Common myeloid progenitor, CD34-positive (primary cell): ENCODE data around the gene ZIC2.
A peak's percentile ranks its signal among the peaks of the same experiment; 100 is the strongest.

Experiments used
- CTCF ChIA-PET: fragments of 350-600 bp; sonication (Branson Sonifier 250); formaldehyde crosslinking; loops from one replicate; lab custom pipeline; 2021; ENCODE audit warnings: antibody characterized with exemption; lab: Charles Lee
- POLR2A ChIA-PET: fragments of 350-600 bp; sonication (Branson Sonifier 250); formaldehyde crosslinking; loops from one replicate; lab custom pipeline; 2021; ENCODE audit warnings: antibody characterized with exemption; lab: Charles Lee
- DNase-seq, 3 donors: peaks; one replicate each; pipeline versions ENCODE4 v3.0.0 to v3.0.0-alpha.2; 2013
- H3K27ac ChIP-seq, 2 experiments: 1 replicate in 1 of 2; 2 replicates in 1 of 2; pipeline ENCODE4 v1.7.0; 2013; ENCODE audit warnings: inconsistent platforms in 2 of 2, low read length in 2 of 2, mild to moderate bottlenecking in 2 of 2, low read depth in 1 of 2, moderate library complexity in 1 of 2; ENCODE audit not compliant: severe bottlenecking in 2 of 2, insufficient read depth in 1 of 2, poor library complexity in 1 of 2
- H3K27me3 ChIP-seq, 5 experiments: replicated peaks in 2 of 5; 1 replicate in 3 of 5; 2 replicates in 2 of 5; pipeline versions ENCODE4 v1.6.1 to v1.7.0; 2013; ENCODE audit warnings: low read length in 4 of 5, mild to moderate bottlenecking in 2 of 5, moderate library complexity in 2 of 5, inconsistent platforms in 1 of 5; ENCODE audit not compliant: insufficient read depth in 5 of 5, control insufficient read depth in 4 of 5
- H3K36me3 ChIP-seq, 4 experiments: 1 replicate in 2 of 4; 2 replicates in 2 of 4; pipeline versions ENCODE4 v1.6.1 to v1.7.0; 2013; ENCODE audit warnings: low read length in 3 of 4, control low read depth in 1 of 4, mild to moderate bottlenecking in 1 of 4; ENCODE audit not compliant: control insufficient read depth in 4 of 4, insufficient read depth in 4 of 4
- H3K4me1 ChIP-seq, 4 experiments: 1 replicate in 3 of 4; 2 replicates in 1 of 4; pipeline versions ENCODE4 v1.6.1 to v1.7.1; 2013; ENCODE audit warnings: low read length in 3 of 4, mild to moderate bottlenecking in 3 of 4, control low read depth in 1 of 4, inconsistent platforms in 1 of 4, moderate library complexity in 1 of 4; ENCODE audit not compliant: control insufficient read depth in 4 of 4, insufficient read depth in 4 of 4; ENCODE audit errors: control extremely low read depth in 1 of 4
- H3K4me3 ChIP-seq, 7 experiments: 1 replicate in 4 of 7; 2 replicates in 3 of 7; pipeline versions ENCODE4 v1.5.1 to v1.7.0; 2013; ENCODE audit warnings: mild to moderate bottlenecking in 7 of 7, low read length in 6 of 7, moderate library complexity in 6 of 7, inconsistent platforms in 2 of 7, low read depth in 2 of 7, control low read depth in 1 of 7; ENCODE audit not compliant: insufficient read depth in 4 of 7, control insufficient read depth in 1 of 7; ENCODE audit errors: extremely low read depth in 1 of 7
- H3K9me3 ChIP-seq, 5 experiments: 1 replicate in 4 of 5; 2 replicates in 1 of 5; pipeline versions ENCODE4 v1.6.1 to v1.7.1; 2013; ENCODE audit warnings: low read length in 4 of 5, mild to moderate bottlenecking in 2 of 5, inconsistent platforms in 1 of 5, low read depth in 1 of 5, moderate library complexity in 1 of 5; ENCODE audit not compliant: control insufficient read depth in 4 of 5, insufficient read depth in 2 of 5; ENCODE audit errors: control extremely low read depth in 1 of 5
- WGBS: methylation state at CpG from one replicate; pipeline ENCODE4 v1.1.5; 2013; ENCODE audit not compliant: insufficient coverage; 5-methylcytosine and 5-hydroxymethylcytosine counted together

The ZIC2 gene

DNA sequence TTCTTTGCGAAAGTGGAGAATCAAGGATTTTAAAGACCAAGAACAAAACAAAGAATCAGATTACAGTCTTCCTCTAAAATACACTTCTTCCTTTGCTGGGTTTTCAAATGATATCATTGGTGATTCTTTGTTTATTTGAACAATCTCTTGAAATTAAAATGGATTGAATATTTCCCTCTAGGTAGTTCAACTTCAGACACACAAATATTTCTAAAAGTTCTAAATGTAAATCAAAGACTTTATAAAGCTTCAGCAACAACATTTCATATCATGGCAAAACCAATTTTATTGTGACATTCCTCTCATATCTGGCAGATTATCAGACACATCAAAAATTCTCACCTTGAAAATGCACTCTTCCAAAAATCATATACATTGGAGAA is 13.0 kb downstream of the ZIC2 start:
- peaks cover 0 to 6% (median 0%) of the 10 kb centered on the region in 5 experiments for H3K9me3 ChIP-seq
- no peaks in the 10 kb centered on the region for H3K36me3 ChIP-seq
- no peak overlapping the region for H3K4me3 ChIP-seq
- WGBS = no CpG with 5 or more reads among the region's 1 CpG
- ChIA-PET CTCF (interaction anchor here (0.7 to 0.9 kb wide), 2 partner anchors 10 to 19 kb away, joined by 3 to 4 read pairs; no protein-coding TSS in a partner anchor), POLR2A (no interaction called here)
- peaks cover 48 to 100% (median 67%) of the 10 kb centered on the region in 5 experiments for H3K27me3 ChIP-seq
- peak in 1 of 3 donors; percentile 15 for DNase-seq
- no peak overlapping the region for H3K27ac ChIP-seq
- peaks cover 0 to 5% (median 2%) of the 10 kb centered on the region in 4 experiments for H3K4me1 ChIP-seq

DNA sequence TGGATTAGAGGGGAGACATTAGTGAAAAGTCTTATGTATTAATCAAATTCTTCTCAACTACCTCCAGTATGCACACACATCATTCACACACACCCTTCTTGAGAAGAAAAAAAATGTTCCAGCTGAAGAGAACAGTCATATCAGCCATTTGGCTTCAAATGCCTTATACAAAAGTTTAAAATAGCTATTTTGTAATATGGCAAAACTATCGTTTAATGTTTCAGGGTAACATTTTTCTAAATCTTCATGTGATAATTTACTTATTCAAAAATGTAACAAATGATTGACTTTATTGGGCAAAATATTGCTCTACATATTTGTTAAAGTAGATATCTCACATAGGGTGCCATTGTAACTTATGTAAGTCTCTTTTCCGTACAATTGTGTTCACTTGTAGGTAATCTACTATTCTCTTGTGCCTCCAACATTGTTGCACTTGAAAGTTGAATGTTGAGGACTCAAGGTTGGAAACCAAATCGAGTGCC is 13.6 kb downstream of the ZIC2 start:
- POLR2A ChIA-PET = no interaction called here
- WGBS = 8% methylated on average over 1 of the region's 3 CpGs
- H3K9me3 ChIP-seq = peaks cover 0 to 4% (median 0%) of the 10 kb centered on the region in 5 experiments

DNA sequence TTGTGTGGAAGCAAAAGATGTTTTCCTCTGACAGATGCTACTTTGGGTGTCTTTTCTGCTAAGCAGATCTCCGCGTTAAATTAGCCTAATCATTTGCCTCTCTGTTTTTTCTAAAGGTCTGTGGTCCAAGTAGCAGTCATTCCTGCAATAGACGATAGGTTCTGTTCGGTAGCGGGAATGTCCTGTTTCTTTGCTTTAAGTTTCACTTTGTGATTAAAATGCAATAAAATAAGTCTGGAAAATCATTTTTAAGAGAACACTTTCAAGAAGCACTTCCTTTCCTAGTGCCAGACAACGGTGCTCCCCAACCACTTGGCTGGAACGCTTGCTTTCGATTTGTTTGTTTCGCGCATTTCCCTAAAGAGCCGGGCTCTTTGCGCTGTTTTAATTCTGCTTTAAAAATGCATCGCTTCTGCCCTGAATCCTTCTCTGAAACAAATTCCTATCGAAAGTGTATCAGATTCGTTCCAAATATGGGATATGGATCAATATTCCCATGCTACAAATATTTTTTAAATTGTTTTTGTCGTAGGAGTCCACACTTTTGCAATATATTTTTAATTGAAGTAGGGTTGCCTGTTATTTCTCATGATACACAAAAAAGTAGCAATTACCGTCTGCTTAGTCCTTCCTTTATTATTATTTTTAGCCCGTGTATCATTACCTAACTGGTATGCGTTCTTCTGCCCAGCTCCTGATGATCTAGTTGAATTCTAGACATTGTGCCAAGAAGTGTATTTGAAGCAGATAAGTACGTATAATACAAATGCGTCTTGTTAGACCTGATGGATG is 14.2 kb downstream of the ZIC2 start:
- WGBS = 4% methylated on average over 7 of the region's 21 CpGs
- POLR2A ChIA-PET = no interaction called here

More for the DNA sequence above, 13.6 kb downstream of the ZIC2 start:
- no peaks in the 10 kb centered on the region for H3K36me3 ChIP-seq
- CTCF ChIA-PET = interaction anchor here (0.7 to 0.9 kb wide), 2 partner anchors 11 to 19 kb away, joined by 3 to 4 read pairs; no protein-coding TSS in a partner anchor
- H3K4me1 ChIP-seq = peaks cover 0 to 4% (median 2%) of the 10 kb centered on the region in 4 experiments
- DNase-seq = peak in 1 of 3 donors; percentile 30
- peaks cover 44 to 100% (median 64%) of the 10 kb centered on the region in 5 experiments for H3K27me3 ChIP-seq
- H3K4me3 ChIP-seq = no peak overlapping the region
- H3K27ac ChIP-seq = no peak overlapping the region

DNA sequence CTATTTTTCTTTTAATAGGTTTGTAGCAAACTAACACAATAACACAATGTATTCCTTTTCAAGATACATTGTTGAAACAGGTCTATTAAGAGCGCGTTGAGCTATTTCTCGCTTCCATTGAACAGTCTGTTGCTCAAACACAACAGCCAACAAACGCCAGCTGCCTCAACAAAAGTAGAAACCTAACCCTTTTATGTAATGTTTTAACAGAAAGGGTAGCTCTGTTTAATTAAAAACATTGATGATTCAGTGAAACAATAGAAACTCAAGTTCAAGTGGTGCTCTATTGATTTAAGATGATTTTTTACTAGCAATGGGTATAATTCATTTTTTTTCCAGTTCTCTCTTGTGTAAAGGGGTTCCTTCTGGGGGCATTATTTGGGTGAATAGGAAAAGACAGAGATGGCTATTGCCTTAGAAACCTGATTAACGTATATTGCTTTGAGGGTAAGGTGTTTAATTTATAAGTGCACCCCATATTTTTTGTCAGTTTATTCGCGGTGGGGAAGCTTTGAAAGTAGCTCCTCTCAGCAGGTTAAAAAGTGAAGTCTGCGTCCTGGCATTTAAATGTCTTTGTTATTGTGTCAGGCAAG is 14.9 kb downstream of the ZIC2 start:
- H3K9me3 ChIP-seq = peaks cover 0 to 2% (median 0%) of the 10 kb centered on the region in 5 experiments
- CTCF ChIA-PET = interaction anchor here (0.7 to 1.0 kb wide), 2 partner anchors 12 to 23 kb away, joined by 3 read pairs; no protein-coding TSS in a partner anchor
- peaks cover 38 to 98% (median 56%) of the 10 kb centered on the region in 5 experiments for H3K27me3 ChIP-seq
- H3K27ac ChIP-seq = no peak overlapping the region
- H3K4me3 ChIP-seq = no peak overlapping the region
- peak in 1 of 3 donors; percentile 51 for DNase-seq
- peaks cover 0 to 3% (median 2%) of the 10 kb centered on the region in 4 experiments for H3K4me1 ChIP-seq
- WGBS = 20% methylated on average over 1 of the region's 8 CpGs
- H3K36me3 ChIP-seq = no peaks in the 10 kb centered on the region
- POLR2A ChIA-PET = no interaction called here

More for the DNA sequence above, 14.2 kb downstream of the ZIC2 start:
- Histone ChIP-seq H3K4me3 (no peak overlapping the region), H3K4me1 (peaks cover 0 to 3% (median 2%) of the 10 kb centered on the region in 4 experiments), H3K27me3 (peaks cover 42 to 100% (median 60%) of the 10 kb centered on the region in 5 experiments), H3K36me3 (no peaks in the 10 kb centered on the region), H3K27ac (no peak overlapping the region), H3K9me3 (peaks cover 0 to 2% (median 0%) of the 10 kb centered on the region in 5 experiments)
- CTCF ChIA-PET = interaction anchor here (0.7 to 1.0 kb wide), 2 partner anchors 12 to 22 kb away, joined by 3 read pairs; no protein-coding TSS in a partner anchor
- DNase-seq = peak in 2 of 3 donors; percentile 54 to 61

DNA sequence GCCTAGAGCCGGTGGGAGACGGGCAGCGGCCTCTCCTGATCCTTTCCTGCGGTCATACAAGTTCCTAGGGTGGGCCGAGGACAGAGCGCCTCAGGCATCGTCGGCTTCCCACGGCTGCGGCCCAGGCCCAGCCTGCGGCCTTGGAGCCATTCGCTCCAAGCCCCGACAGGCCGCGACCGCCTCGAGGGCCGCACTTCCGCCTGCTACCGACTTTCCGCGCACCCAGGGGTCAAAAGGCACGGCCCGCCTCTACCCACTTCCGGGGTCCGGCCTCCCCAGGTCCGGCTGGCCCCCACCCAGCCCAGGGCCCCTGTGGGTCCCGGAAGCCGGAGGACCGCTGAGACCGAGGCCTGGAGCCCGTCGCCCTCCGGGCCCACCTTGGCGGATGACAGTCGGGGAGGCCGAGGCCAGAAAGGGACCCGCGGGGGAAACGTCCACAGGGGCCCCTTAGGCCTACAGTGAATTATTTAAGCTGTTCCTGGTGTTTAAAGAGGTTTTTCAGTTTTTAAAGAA is 16.2 kb downstream of the ZIC2 start:
- 25% methylated on average over 32 of the region's 40 CpGs for WGBS
- Histone ChIP-seq H3K4me3 (peak overlapping the region in 1 of 7 experiments; percentile 11), H3K36me3 (no peaks in the 10 kb centered on the region), H3K27ac (no peak overlapping the region), H3K27me3 (peaks cover 29 to 95% (median 47%) of the 10 kb centered on the region in 5 experiments), H3K9me3 (peaks cover 0 to 2% (median 0%) of the 10 kb centered on the region in 5 experiments), H3K4me1 (peaks cover 0 to 3% (median 2%) of the 10 kb centered on the region in 4 experiments)
- POLR2A ChIA-PET = interaction anchor here (0.6 kb wide), 1 partner anchor 47 kb away, joined by 3 read pairs; no protein-coding TSS in a partner anchor
- no peak for DNase-seq
- CTCF ChIA-PET = no interaction called here

DNA sequence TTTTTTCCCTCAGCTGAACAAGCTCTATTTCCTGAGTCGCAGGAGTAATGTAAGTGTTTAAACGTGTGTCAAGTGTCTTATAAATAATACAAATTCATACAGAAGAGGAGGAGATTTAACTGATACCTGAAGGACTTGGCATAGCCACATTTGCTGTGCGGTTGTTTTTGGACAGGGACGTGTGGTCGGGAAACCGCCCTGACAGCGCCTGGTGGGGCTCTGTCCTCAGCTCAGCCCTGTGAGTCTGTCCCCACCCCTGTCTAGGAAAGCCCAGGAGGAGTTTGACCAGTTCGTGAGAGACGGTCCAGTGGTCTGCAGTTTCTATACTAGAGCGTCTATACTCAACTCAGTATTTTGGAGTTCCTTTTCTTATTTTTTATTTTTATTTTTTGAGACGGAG is 16.7 kb downstream of the ZIC2 start:
- H3K36me3 ChIP-seq = no peaks in the 10 kb centered on the region
- H3K27ac ChIP-seq = no peak overlapping the region
- H3K27me3 ChIP-seq = peaks cover 29 to 92% (median 44%) of the 10 kb centered on the region in 5 experiments
- peaks cover 0 to 2% (median 0%) of the 10 kb centered on the region in 5 experiments for H3K9me3 ChIP-seq
- ChIA-PET POLR2A (interaction anchor here (0.6 kb wide), 1 partner anchor 48 kb away, joined by 3 read pairs; no protein-coding TSS in a partner anchor), CTCF (no interaction called here)
- DNase-seq = peak in 1 of 3 donors; percentile 1
- peaks cover 0 to 3% (median 2%) of the 10 kb centered on the region in 4 experiments for H3K4me1 ChIP-seq
- H3K4me3 ChIP-seq = no peak overlapping the region
- 94% methylated on average over 6 of the region's 11 CpGs for WGBS
